HepG2 (cell line): Measurements from ENCODE around the gene INTS1. TPM values are rescaled to one million over a fixed set of nuclear protein-coding genes. Genes with fewer than 3 reads are reported as not detected.

Source experiments
- ATAC-seq: fragments of 200-7000 bp; cut with Tn5 transposase; 3 replicates; pipeline ENCODE4 v1.9.1; 2020; ENCODE audit warnings: mild to moderate bottlenecking, moderate library complexity
- BruUV-seq: library from RNA; stranded (reverse); fragments of 400-500 nt; replicated peaks from 2 replicates; lab custom pipeline; 2021; lab: Mats Ljungman, UMichigan
- CTCF ChIA-PET: fragments of 300-600 bp; formaldehyde crosslinking; extraction: SDS; loops from one replicate; lab custom pipeline; 2021; ENCODE audit warnings: low total read pairs, inconsistent platforms, low intra/inter-chr PET ratio; lab: Yijun Ruan, JAX
- POLR2A ChIA-PET: fragments of 350-600 bp; sonication (Branson Sonifier 250); formaldehyde crosslinking; loops from one replicate; lab custom pipeline; 2020; ENCODE audit warnings: antibody characterized with exemption, inconsistent platforms; lab: Yijun Ruan, JAX
- DNase-seq: peaks from one replicate; pipeline ENCODE4 v3.0.0-alpha.2; 2015; ENCODE audit warnings: low spot score
- FAIRE-seq: peaks from 3 replicates; lab custom pipeline; 2011; peaks lifted over from hg19 to GRCh38; lab: Jason Lieb, UNC
- H2AFZ ChIP-seq: one replicate; pipeline ENCODE4 v1.6.1; 2011; ENCODE audit warnings: low read length, inconsistent platforms
- H3K27ac ChIP-seq: fragments of 300-600 bp; 3 replicates; pipeline ENCODE4 v1.8.0; 2011; ENCODE audit warnings: mixed run types, mild to moderate bottlenecking, mixed read lengths, low read length, inconsistent platforms; ENCODE audit not compliant: insufficient read depth; ENCODE audit errors: extremely low read length
- H3K27me3 ChIP-seq, 2 experiments: fragments of 200-600 bp in 1 of 2; 2 replicates in 1 of 2; 3 replicates in 1 of 2; pipeline versions ENCODE4 v1.6.0 to v1.8.0; 2011; ENCODE audit warnings: low read length in 2 of 2, mild to moderate bottlenecking in 2 of 2, moderate library complexity in 2 of 2, inconsistent platforms in 1 of 2; ENCODE audit not compliant: insufficient read depth in 2 of 2, control insufficient read depth in 1 of 2
- H3K36me3 ChIP-seq, 2 experiments: fragments of 200-600 bp in 1 of 2; replicated peaks in 1 of 2; 2 replicates in 1 of 2; 3 replicates in 1 of 2; pipeline versions ENCODE4 v1.5.1 to v1.8.0; 2011; ENCODE audit warnings: low read length in 2 of 2, inconsistent platforms in 1 of 2; ENCODE audit not compliant: insufficient read depth in 2 of 2, control insufficient read depth in 1 of 2
- H3K4me1 ChIP-seq: 2 replicates; pipeline ENCODE4 v1.5.1; 2012; ENCODE audit warnings: low read length, inconsistent platforms; ENCODE audit not compliant: insufficient read depth
- H3K4me2 ChIP-seq: 2 replicates; pipeline ENCODE4 v1.6.0; 2011; ENCODE audit warnings: low read depth, low read length, inconsistent platforms
- H3K4me3 ChIP-seq, 3 experiments: fragments of 200-600 bp in 1 of 3; sonication (generic), shearing (Covaris generic) in 1 of 3; replicated peaks in 1 of 3; 2 replicates each; pipeline ENCODE4 v1.5.1; 2011 to 2016; ENCODE audit warnings: low read length in 3 of 3, inconsistent platforms in 2 of 3, low read depth in 2 of 3, mild to moderate bottlenecking in 2 of 3, control low read depth in 1 of 3, mixed read lengths in 1 of 3; ENCODE audit not compliant: insufficient read depth in 1 of 3
- H3K79me2 ChIP-seq: one replicate; pipeline ENCODE4 v1.6.1; 2011; ENCODE audit warnings: low read length, inconsistent platforms; ENCODE audit not compliant: insufficient read depth
- H3K9ac ChIP-seq: 2 replicates; pipeline ENCODE4 v1.6.0; 2011; ENCODE audit warnings: mild to moderate bottlenecking, low read depth, low read length, inconsistent platforms; ENCODE audit not compliant: insufficient read depth
- H3K9me3 ChIP-seq: 2 replicates; pipeline ENCODE4 v1.5.1; 2012; ENCODE audit warnings: mild to moderate bottlenecking, low read length
- H4K20me1 ChIP-seq: 2 replicates; pipeline ENCODE4 v1.6.0; 2011; ENCODE audit warnings: inconsistent platforms, mild to moderate bottlenecking, low read length, moderate library complexity; ENCODE audit not compliant: insufficient read depth
- DMAP1 ChIP-seq: IDR thresholded peaks from 2 replicates; pipeline ENCODE4 v1.6.1; 2016
- GLI4 ChIP-seq: sonication (generic); formaldehyde crosslinking; IDR thresholded peaks from 2 replicates; pipeline ENCODE4 v1.5.1; 2020; ENCODE audit warnings: missing genetic modification reagents, mild to moderate bottlenecking, moderate library complexity, borderline replicate concordance
- HNRNPUL1 ChIP-seq: fragments of 200-400 bp; formaldehyde crosslinking; IDR thresholded peaks from 2 replicates; pipeline ENCODE4 v1.6.1; 2017; ENCODE audit warnings: low read depth, mild to moderate bottlenecking, low read length, moderate library complexity
- JUN ChIP-seq: sonication (generic); formaldehyde crosslinking; IDR thresholded peaks from 2 replicates; pipeline ENCODE4 v1.4.0; 2020; ENCODE audit warnings: mild to moderate bottlenecking, missing genetic modification reagents
- SETDB1 ChIP-seq: sonication (generic); formaldehyde crosslinking; IDR thresholded peaks from 2 replicates; pipeline ENCODE4 v1.5.1; 2020; ENCODE audit warnings: missing genetic modification reagents, mild to moderate bottlenecking, borderline replicate concordance
- ZNF431 ChIP-seq: sonication (generic); formaldehyde crosslinking; IDR thresholded peaks from 2 replicates; pipeline ENCODE4 v1.9.0; 2022; ENCODE audit warnings: missing genetic modification reagents, low read depth, mild to moderate bottlenecking, borderline replicate concordance
- ZNF44 ChIP-seq: sonication (generic); formaldehyde crosslinking; IDR thresholded peaks from 2 replicates; pipeline ENCODE4 v1.5.1; 2020; ENCODE audit warnings: mild to moderate bottlenecking, missing genetic modification reagents
- ZNF501 ChIP-seq: sonication (generic); formaldehyde crosslinking; IDR thresholded peaks from 2 replicates; pipeline ENCODE4 v1.5.1; 2020; ENCODE audit warnings: mild to moderate bottlenecking, moderate library complexity, missing genetic modification reagents
- ZNF607 ChIP-seq: sonication (generic); formaldehyde crosslinking; IDR thresholded peaks from 2 replicates; pipeline ENCODE4 v1.5.1; 2020; ENCODE audit warnings: missing genetic modification reagents, mild to moderate bottlenecking, borderline replicate concordance
- ZNF776 ChIP-seq: sonication (generic); formaldehyde crosslinking; IDR thresholded peaks from 2 replicates; pipeline ENCODE4 v1.4.0; 2020; ENCODE audit warnings: mild to moderate bottlenecking, missing genetic modification reagents
- WGBS: methylation state at CpG from one replicate; pipeline ENCODE4 v1.1.6; 2017; ENCODE audit warnings: low lambda C conversion rate; 5-methylcytosine and 5-hydroxymethylcytosine counted together
- in situ Hi-C: cut with HindIII; loops from 2 replicates; pipeline ENCODE4 v1.10.0; 2017; ENCODE audit warnings: low pct_unique_long_range_greater_than_20kb; ENCODE audit not compliant: extremely low pct_ligation_motif_present
- intact Hi-C: fragments of 100-400 bp; cut with micrococcal nuclease; formaldehyde crosslinking; loops from one replicate; pipeline ENCODE4 v1.10.0; 2022; ENCODE audit not compliant: unreplicated experiment
- polyA plus RNA-seq, 8 experiments: library from polyadenylated mRNA; depleted of rRNA in 3 of 8; stranded (reverse) in 7 of 8; unstranded in 1 of 8; fragments of >200 nt; fragmentation: Illumina TruSeq in 4 of 8; extraction: Trizol in 4 of 8; gene quantifications; 2 replicates each; pipeline versions ENCODE4 v1.2.1 to v1.2.3, GENCODE V29; 2011 to 2016; ENCODE audit warnings: low read depth in 4 of 8, missing spikeins in 1 of 8, mixed read lengths in 1 of 8; ENCODE audit not compliant: insufficient read depth in 1 of 8
- total RNA-seq, 5 experiments: library from RNA; depleted of rRNA; stranded (reverse); fragments of >200 nt; fragmentation: Illumina TruSeq; extraction: Trizol; gene quantifications; 2 replicates each; pipeline ENCODE4 v1.2.3, GENCODE V29; 2016; ENCODE audit warnings: low read depth in 1 of 5
- TF ChIP-seq, protein P1 (sequence below): sonication (generic); formaldehyde crosslinking; IDR thresholded peaks from 2 replicates; pipeline ENCODE4 v1.4.0; 2020; ENCODE audit warnings: mild to moderate bottlenecking, missing genetic modification reagents
- TF ChIP-seq, protein P2 (sequence below): sonication (generic); formaldehyde crosslinking; IDR thresholded peaks from 2 replicates; pipeline ENCODE4 v1.5.1; 2020; ENCODE audit warnings: mild to moderate bottlenecking, missing genetic modification reagents, moderate library complexity
- TF ChIP-seq, protein P3 (sequence below): sonication (generic); formaldehyde crosslinking; IDR thresholded peaks from 2 replicates; pipeline ENCODE4 v1.5.1; 2020; ENCODE audit warnings: mild to moderate bottlenecking, moderate library complexity, missing genetic modification reagents
- TF ChIP-seq, protein P4 (sequence below): IDR thresholded peaks from 2 replicates; pipeline ENCODE4 v1.6.1; 2016; ENCODE audit warnings: low read depth

Gene INTS1
- total and polyA plus RNA-seq, 2 of the 13 experiments (the other 11 are each of a cell fraction or from before 2014, with no cell fraction given) = 13.7 to 29.0 TPM

DNA sequence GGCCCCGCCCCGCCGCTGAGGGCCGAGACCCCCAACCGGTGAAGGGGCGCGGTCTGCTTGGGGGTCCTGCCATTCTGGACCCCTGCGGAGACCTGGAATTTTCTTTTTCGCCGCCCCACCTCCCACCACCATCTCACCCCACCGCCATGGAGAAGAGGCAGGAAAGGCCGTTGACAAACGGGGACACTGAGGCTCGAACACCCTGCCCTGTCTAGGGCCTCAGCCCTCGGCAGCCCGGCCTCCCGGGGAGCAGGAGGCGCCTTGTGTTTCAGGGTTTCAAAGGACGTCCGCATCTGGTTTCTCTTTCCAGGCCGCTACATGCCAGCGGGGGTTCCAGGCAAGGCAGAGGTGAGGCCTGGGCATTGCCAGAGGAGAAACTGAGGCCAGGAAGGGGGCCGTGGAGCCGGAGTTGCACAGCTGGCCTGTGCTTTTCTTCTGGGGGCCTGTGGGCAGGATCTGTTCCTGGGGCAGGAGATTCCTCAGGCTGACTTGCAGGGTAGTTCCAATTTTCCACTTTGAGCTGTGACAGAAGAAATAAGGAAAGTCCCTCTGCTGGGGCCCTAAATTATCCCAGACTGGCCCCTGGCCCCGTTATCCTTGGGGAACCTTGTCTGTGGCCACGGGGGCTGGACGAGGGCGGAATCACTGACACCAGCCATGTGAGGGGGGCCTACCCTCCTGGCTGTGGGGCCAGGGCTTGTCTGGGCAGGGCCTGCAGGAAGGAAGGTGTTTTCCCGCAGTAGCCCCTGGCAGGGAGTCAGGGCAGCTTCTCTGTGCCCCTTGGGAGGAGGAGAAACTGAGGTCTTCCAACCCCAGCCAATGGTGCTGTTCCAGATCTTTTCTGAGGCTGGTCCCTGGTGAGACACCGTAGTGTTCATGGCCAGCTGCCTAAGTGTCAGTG, 44.0 kb downstream of the INTS1 start:
- intact Hi-C loops = loop anchor here (2.0 to 5.0 kb wide), 2 partner anchors 71 to 643 kb away; partner anchors contain the start of gene MAFK
- H3K9me3 ChIP-seq = no peaks in the 10 kb centered on the region
- H3K4me2 ChIP-seq = peak overlapping the region; percentile 93
- H3K36me3 ChIP-seq = no peaks in the 10 kb centered on the region
- H2AFZ ChIP-seq = no peak overlapping the region
- CTCF ChIA-PET = no interaction called here
- POLR2A ChIA-PET = interaction anchor here (0.9 to 1.8 kb wide), 6 partner anchors 8 to 303 kb away, joined by 3 to 9 read pairs (median 5); partner anchors contain the start of gene TMEM184A
- H3K79me2 ChIP-seq = peaks cover 28% of the 10 kb centered on the region
- peak overlapping the region; percentile 77 for H3K27ac ChIP-seq
- in situ Hi-C loops = no loop called here
- peak overlapping the region; percentile 57 for H3K9ac ChIP-seq
- H4K20me1 ChIP-seq = no peaks in the 10 kb centered on the region
- FAIRE-seq (no peak), ATAC-seq (no peak), DNase-seq (no peak)
- 1% methylated on average over 18 of the region's 30 CpGs for WGBS
- no peaks in the 10 kb centered on the region for H3K27me3 ChIP-seq
- H3K4me3 ChIP-seq = peak overlapping the region; percentile 67 to 84 (median 69)
- BruUV-seq = no TSS peak
- peaks cover 66% of the 10 kb centered on the region for H3K4me1 ChIP-seq
- TF ChIP-seq, protein P1, sequence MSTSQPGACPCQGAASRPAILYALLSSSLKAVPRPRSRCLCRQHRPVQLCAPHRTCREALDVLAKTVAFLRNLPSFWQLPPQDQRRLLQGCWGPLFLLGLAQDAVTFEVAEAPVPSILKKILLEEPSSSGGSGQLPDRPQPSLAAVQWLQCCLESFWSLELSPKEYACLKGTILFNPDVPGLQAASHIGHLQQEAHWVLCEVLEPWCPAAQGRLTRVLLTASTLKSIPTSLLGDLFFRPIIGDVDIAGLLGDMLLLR (CRISPR knock-in tag) = no peak
- TF ChIP-seq, protein P2, sequence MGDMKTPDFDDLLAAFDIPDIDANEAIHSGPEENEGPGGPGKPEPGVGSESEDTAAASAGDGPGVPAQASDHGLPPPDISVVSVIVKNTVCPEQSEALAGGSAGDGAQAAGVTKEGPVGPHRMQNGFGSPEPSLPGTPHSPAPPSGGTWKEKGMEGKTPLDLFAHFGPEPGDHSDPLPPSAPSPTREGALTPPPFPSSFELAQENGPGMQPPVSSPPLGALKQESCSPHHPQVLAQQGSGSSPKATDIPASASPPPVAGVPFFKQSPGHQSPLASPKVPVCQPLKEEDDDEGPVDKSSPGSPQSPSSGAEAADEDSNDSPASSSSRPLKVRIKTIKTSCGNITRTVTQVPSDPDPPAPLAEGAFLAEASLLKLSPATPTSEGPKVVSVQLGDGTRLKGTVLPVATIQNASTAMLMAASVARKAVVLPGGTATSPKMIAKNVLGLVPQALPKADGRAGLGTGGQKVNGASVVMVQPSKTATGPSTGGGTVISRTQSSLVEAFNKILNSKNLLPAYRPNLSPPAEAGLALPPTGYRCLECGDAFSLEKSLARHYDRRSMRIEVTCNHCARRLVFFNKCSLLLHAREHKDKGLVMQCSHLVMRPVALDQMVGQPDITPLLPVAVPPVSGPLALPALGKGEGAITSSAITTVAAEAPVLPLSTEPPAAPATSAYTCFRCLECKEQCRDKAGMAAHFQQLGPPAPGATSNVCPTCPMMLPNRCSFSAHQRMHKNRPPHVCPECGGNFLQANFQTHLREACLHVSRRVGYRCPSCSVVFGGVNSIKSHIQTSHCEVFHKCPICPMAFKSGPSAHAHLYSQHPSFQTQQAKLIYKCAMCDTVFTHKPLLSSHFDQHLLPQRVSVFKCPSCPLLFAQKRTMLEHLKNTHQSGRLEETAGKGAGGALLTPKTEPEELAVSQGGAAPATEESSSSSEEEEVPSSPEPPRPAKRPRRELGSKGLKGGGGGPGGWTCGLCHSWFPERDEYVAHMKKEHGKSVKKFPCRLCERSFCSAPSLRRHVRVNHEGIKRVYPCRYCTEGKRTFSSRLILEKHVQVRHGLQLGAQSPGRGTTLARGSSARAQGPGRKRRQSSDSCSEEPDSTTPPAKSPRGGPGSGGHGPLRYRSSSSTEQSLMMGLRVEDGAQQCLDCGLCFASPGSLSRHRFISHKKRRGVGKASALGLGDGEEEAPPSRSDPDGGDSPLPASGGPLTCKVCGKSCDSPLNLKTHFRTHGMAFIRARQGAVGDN (CRISPR knock-in tag) = peak; percentile 18; the same call in 1 of the 2 replicates
- TF ChIP-seq, protein P3, sequence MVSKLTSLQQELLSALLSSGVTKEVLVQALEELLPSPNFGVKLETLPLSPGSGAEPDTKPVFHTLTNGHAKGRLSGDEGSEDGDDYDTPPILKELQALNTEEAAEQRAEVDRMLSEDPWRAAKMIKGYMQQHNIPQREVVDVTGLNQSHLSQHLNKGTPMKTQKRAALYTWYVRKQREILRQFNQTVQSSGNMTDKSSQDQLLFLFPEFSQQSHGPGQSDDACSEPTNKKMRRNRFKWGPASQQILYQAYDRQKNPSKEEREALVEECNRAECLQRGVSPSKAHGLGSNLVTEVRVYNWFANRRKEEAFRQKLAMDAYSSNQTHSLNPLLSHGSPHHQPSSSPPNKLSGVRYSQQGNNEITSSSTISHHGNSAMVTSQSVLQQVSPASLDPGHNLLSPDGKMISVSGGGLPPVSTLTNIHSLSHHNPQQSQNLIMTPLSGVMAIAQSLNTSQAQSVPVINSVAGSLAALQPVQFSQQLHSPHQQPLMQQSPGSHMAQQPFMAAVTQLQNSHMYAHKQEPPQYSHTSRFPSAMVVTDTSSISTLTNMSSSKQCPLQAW (CRISPR knock-in tag) = 0 out of 2 replicates have a peak, but pooled peaks have one; percentile 33
- TF ChIP-seq GLI4 (CRISPR knock-in tag) = 0 out of 2 replicates have a peak, but pooled peaks have one; percentile 17
- 0 out of 2 replicates have a peak, but pooled peaks have one; percentile 20 for TF ChIP-seq ZNF44 (CRISPR knock-in tag)
- peak; percentile 79 for TF ChIP-seq ZNF607 (CRISPR knock-in tag)
- no peak for TF ChIP-seq ZNF776
- TF ChIP-seq, protein P4, sequence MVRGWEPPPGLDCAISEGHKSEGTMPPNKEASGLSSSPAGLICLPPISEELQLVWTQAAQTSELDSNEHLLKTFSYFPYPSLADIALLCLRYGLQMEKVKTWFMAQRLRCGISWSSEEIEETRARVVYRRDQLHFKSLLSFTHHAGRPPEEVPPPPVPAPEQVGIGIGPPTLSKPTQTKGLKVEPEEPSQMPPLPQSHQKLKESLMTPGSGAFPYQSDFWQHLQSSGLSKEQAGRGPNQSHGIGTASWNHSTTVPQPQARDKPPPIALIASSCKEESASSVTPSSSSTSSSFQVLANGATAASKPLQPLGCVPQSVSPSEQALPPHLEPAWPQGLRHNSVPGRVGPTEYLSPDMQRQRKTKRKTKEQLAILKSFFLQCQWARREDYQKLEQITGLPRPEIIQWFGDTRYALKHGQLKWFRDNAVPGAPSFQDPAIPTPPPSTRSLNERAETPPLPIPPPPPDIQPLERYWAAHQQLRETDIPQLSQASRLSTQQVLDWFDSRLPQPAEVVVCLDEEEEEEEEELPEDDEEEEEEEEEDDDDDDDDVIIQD (CRISPR knock-in tag) = no peak
- 0 out of 2 replicates have a peak, but pooled peaks have one; percentile 29 for TF ChIP-seq JUN (CRISPR knock-in tag)
- peak; percentile 70 for TF ChIP-seq ZNF501 (CRISPR knock-in tag)
- TF ChIP-seq HNRNPUL1 = no peak
- TF ChIP-seq ZNF431 = 0 out of 2 replicates have a peak, but pooled peaks have one; percentile 70
- peak; percentile 16; the same call in 1 of the 2 replicates for TF ChIP-seq DMAP1 (CRISPR knock-in tag)
- no peak for TF ChIP-seq SETDB1
